T47D (cell line): ENCODE results near the gene COBLL1.

Experiments
- DNase-seq, 2 experiments: peaks; one replicate each; pipeline versions ENCODE4 v3.0.0 to v3.0.0-alpha.2; 2011 to 2012; ENCODE audit warnings: low read depth in 1 of 2, low spot score in 1 of 2
- JUND ChIP-seq: IDR thresholded peaks from 2 replicates; pipeline ENCODE4 v1.6.1; 2012; ENCODE audit warnings: low read depth
- in situ Hi-C: cut with HindIII; loops from 2 replicates; pipeline ENCODE4 v1.10.0; 2016; ENCODE audit warnings: low sequenced_read_pairs, low pct_unique_long_range_greater_than_20kb

COBLL1 gene

DNA sequence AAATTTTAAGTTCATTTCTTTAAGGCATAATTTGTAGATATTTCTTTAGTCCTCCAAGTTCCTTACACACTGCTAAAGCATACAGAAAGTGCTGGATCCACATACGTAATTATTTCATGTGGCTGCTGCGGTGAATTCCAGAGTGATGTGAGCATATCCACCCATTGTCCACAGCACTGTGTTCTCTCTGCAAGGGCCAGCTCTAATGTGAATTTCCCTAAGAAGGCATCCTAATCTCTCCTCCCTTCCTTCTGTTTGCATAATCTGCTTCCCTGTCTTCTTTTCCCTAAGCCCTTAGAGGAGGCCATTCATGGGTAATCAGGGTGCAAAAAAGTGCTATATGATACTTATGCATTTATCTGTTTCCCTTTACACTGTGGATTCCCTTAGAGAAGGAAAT lies 57.2 kb downstream of the COBLL1 start:
- in situ Hi-C loops: no loop called here
- no peak for DNase-seq
- TF ChIP-seq JUND: no peak

DNA sequence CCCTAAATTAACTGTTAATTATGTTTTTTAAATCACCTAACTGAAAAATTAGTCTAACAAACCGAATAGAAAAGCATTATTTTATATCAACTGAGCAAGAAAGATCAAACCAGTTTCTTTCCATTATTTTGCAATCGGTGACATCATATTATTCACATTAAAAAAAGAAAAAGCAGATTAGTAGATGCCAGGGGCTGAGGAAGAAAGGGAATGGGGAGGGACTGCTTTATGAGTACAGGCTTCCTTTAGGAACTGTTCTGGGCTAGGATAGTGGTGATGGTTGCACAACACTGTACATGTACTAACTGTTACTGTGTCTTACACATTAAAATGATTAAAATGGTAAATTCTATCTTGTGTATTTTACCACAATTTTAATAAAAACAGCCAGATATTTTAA lies 59.3 kb downstream of the COBLL1 start:
- no peak for DNase-seq
- no peak for TF ChIP-seq JUND
- in situ Hi-C loops: no loop called here

- DNase-seq: no peak
- TF ChIP-seq JUND: no peak
Observed at GRCh38 chr2:164781394-164781793, 60.2 kb downstream of the COBLL1 start.

GRCh38 chr2:164780611-164781178 lies 60.9 kb downstream of the COBLL1 start:
- in situ Hi-C loops: no loop called here
- TF ChIP-seq JUND: no peak
- no peak for DNase-seq

More at GRCh38 chr2:164781394-164781793, 60.2 kb downstream of the COBLL1 start:
- in situ Hi-C loops: no loop called here

- DNase-seq: no peak
- in situ Hi-C loops: no loop called here
- no peak for TF ChIP-seq JUND
Observed at GRCh38 chr2:164779383-164780057, 62.1 kb downstream of the COBLL1 start.

DNA sequence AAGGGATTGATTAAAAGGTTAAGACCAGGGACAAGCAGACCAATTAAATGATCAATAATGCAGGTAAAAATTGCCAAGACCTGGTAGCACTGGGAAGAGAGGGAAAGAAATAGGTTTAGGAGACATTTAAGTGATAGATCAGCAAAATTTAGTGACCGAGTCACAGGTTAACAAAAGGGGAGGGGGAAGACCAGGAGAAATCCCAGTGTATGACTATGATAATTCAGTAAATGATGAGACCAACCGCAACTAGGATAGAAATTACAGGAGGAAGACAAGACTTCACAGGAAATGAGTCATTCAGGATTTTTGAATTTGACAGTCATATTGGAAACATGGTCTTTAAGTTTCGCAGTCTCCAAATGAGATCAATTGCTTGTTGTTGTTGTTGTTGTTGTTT lies 62.9 kb downstream of the COBLL1 start:
- no peak for TF ChIP-seq JUND
- in situ Hi-C loops: no loop called here
- no peak for DNase-seq

- DNase-seq: no peak
- in situ Hi-C loops: no loop called here
- TF ChIP-seq JUND: no peak
Observed at GRCh38 chr2:164777847-164778461, 63.7 kb downstream of the COBLL1 start.

DNA sequence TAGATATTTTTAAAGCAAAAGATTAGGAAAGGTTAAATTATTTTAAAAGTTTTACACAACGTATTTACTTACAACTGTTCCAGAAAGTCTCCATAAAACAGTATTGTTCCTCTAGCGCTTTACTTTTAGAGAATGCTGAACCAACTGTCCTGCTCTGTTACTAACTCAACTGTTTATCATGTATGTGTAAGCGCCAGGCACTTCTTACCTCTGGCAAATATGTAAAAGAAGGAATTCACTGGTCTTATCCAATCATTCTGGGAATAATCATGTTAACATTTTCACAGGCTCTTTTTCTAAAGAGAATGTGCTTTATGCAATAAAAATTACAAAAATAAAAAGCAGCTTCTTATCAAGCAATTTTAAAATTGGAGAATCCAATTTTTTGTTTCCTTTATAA lies 68.0 kb downstream of the COBLL1 start:
- no peak for TF ChIP-seq JUND
- DNase-seq: no peak
- in situ Hi-C loops: no loop called here

- TF ChIP-seq JUND: no peak
- in situ Hi-C loops: no loop called here
Observed at GRCh38 chr2:164773091-164773490, 68.5 kb downstream of the COBLL1 start.

DNA sequence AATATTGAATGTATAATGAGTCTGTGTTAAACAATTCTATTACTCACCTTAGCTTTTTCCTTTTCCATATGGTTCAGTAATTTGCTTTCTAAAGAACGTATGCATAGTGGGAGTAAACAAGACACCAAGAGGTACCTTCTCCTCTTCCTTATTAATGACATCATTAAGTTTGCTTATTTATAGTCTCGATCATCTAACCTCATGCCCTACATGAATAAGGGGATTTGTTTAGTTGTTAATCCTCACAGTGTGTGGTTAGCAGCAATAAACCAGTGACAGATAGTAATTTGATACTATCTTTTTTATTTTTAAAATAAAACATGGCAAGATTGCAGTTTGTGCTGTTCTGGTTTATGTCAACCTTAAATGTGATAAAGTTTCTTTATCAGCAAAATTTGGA lies 69.7 kb downstream of the COBLL1 start:
- no peak for TF ChIP-seq JUND
- DNase-seq: no peak
- in situ Hi-C loops: no loop called here

More at GRCh38 chr2:164773091-164773490, 68.5 kb downstream of the COBLL1 start:
- DNase-seq: no peak

DNA sequence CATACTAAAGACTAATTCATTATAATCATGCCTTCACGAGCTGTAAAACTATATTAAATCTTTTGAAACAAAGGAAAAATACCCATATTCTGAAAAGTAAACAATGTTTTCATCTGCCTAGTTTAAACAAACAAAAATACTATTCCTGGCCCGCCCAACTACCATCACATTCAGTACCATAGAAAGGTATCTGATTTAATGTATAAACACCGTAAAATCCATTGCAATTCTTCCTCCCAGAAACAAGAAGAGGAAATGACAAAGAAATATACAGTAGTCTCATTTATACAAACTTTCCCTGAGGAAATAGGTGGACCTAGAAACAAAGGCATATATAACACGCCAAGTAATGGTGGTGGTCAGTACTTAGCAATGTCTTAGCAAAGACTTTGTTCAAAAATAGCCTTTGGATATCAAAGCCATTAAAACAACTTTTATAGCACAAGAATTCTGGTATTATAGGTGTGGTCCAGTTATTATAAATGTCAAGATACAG lies 71.2 kb downstream of the COBLL1 start:
- in situ Hi-C loops: no loop called here
- no peak for TF ChIP-seq JUND
- DNase-seq: no peak

GRCh38 chr2:164766954-164767320 lies 74.7 kb downstream of the COBLL1 start:
- no peak for TF ChIP-seq JUND
- no peak for DNase-seq
- in situ Hi-C loops: no loop called here

- in situ Hi-C loops: no loop called here
- no peak for DNase-seq
- no peak for TF ChIP-seq JUND
Observed at GRCh38 chr2:164766216-164766953, 75.2 kb downstream of the COBLL1 start.
